Muscle of leg (tissue), 11 donors: ENCODE results near the gene RPL21. TPM values are rescaled to one million over a fixed set of nuclear protein-coding genes. Genes with fewer than 3 reads are reported as not detected.

Experiments used
- DNase-seq: peaks from one replicate; pipeline ENCODE4 v3.0.0; 2013
- H3K27ac ChIP-seq: one replicate; pipeline ENCODE4 v1.5.1; 2013; ENCODE audit warnings: mild to moderate bottlenecking, low read length, control low read depth
- H3K27me3 ChIP-seq: one replicate; pipeline ENCODE4 v1.6.1; 2013; ENCODE audit warnings: low read length; ENCODE audit not compliant: control insufficient read depth, insufficient read depth
- H3K36me3 ChIP-seq: one replicate; pipeline ENCODE4 v1.6.1; 2013; ENCODE audit warnings: low read length; ENCODE audit not compliant: control insufficient read depth, insufficient read depth
- H3K4me1 ChIP-seq: one replicate; pipeline ENCODE4 v1.6.1; 2013; ENCODE audit warnings: low read length; ENCODE audit not compliant: control insufficient read depth, insufficient read depth
- H3K4me3 ChIP-seq: one replicate; pipeline ENCODE4 v1.5.1; 2013; ENCODE audit warnings: low read length, control low read depth
- H3K9me3 ChIP-seq: replicated peaks from 2 replicates; pipeline ENCODE4 v1.6.1; 2013; ENCODE audit warnings: low read depth, low read length; ENCODE audit not compliant: control insufficient read depth
- WGBS: methylation state at CpG from one replicate; pipeline ENCODE4 v1.1.5; 2013; ENCODE audit warnings: missing lambda C conversion rate; ENCODE audit not compliant: insufficient coverage; 5-methylcytosine and 5-hydroxymethylcytosine counted together
- polyA plus RNA-seq, 8 donors: library from polyadenylated mRNA; unstranded; fragments of 120-200 nt; gene quantifications; one replicate each; pipeline versions ENCODE4 v1.2.1 to v1.2.3, GENCODE V29; 2013; ENCODE audit warnings: inconsistent platforms in 1 of 8, low replicate concordance in 1 of 8; ENCODE audit not compliant: insufficient read length in 8 of 8, insufficient read depth in 1 of 8
- total RNA-seq: library from RNA; stranded (reverse); fragments of 120-200 nt; gene quantifications from one replicate; pipeline ENCODE4 v1.2.4, GENCODE V29; 2013

RPL21 gene
- total and polyA plus RNA-seq, 9 donors, result 1,140 to 4,206 (median 1,249) TPM

GRCh38 chr13:27250833-27251165 is 559 bp upstream of the RPL21 start:
- peak overlapping the region; percentile 90 for H3K4me3 ChIP-seq
- peaks cover 2% of the 10 kb centered on the region for H3K4me1 ChIP-seq

GRCh38 chr13:27252467-27252866 is 1.1 kb downstream of the RPL21 start:
- peaks cover 2% of the 10 kb centered on the region for H3K4me1 ChIP-seq
- H3K9me3 ChIP-seq, result no peaks in the 10 kb centered on the region
- peak overlapping the region; percentile 90 for H3K4me3 ChIP-seq
- DNase-seq, result no peak
- H3K27ac ChIP-seq, result peak overlapping the region; percentile 95
- peaks cover 18% of the 10 kb centered on the region for H3K36me3 ChIP-seq
- H3K27me3 ChIP-seq, result no peaks in the 10 kb centered on the region

More at GRCh38 chr13:27250833-27251165, 559 bp upstream of the RPL21 start:
- peaks cover 9% of the 10 kb centered on the region for H3K36me3 ChIP-seq
- DNase-seq, result no peak
- no peaks in the 10 kb centered on the region for H3K27me3 ChIP-seq
- peak overlapping the region; percentile 95 for H3K27ac ChIP-seq
- H3K9me3 ChIP-seq, result no peaks in the 10 kb centered on the region
- 0% methylated on average over 2 of the region's 9 CpGs for WGBS

- WGBS, result no CpG with 5 or more reads among the region's 3 CpGs
- peaks cover 32% of the 10 kb centered on the region for H3K36me3 ChIP-seq
- peaks cover 2% of the 10 kb centered on the region for H3K4me1 ChIP-seq
These were observed 5.8 kb downstream of the RPL21 start for GRCh38 chr13:27257233-27257568.

GRCh38 chr13:27257648-27258253 is 6.4 kb downstream of the RPL21 start:
- Histone ChIP-seq H3K27ac (no peak overlapping the region), H3K36me3 (peaks cover 32% of the 10 kb centered on the region), H3K4me1 (peaks cover 2% of the 10 kb centered on the region), H3K27me3 (no peaks in the 10 kb centered on the region), H3K4me3 (no peak overlapping the region), H3K9me3 (no peaks in the 10 kb centered on the region)
- WGBS, result 80% methylated on average over 8 of the region's 11 CpGs
- DNase-seq, result no peak

More at GRCh38 chr13:27257233-27257568, 5.8 kb downstream of the RPL21 start:
- Histone ChIP-seq H3K9me3 (no peaks in the 10 kb centered on the region), H3K27me3 (no peaks in the 10 kb centered on the region), H3K27ac (no peak overlapping the region), H3K4me3 (no peak overlapping the region)
- no peak for DNase-seq

GRCh38 chr13:27258637-27259386 is 7.5 kb downstream of the RPL21 start:
- WGBS, result no CpG with 5 or more reads among the region's 5 CpGs
- DNase-seq, result no peak
- H3K4me3 ChIP-seq, result no peak overlapping the region
- H3K27me3 ChIP-seq, result no peaks in the 10 kb centered on the region
- no peaks in the 10 kb centered on the region for H3K4me1 ChIP-seq
- peaks cover 32% of the 10 kb centered on the region for H3K36me3 ChIP-seq
- no peaks in the 10 kb centered on the region for H3K9me3 ChIP-seq
- H3K27ac ChIP-seq, result no peak overlapping the region

- WGBS, result no CpG with 5 or more reads among the region's 2 CpGs
- H3K9me3 ChIP-seq, result no peaks in the 10 kb centered on the region
- H3K27ac ChIP-seq, result no peak overlapping the region
- peaks cover 2% of the 10 kb centered on the region for H3K4me1 ChIP-seq
- H3K4me3 ChIP-seq, result no peak overlapping the region
- H3K27me3 ChIP-seq, result no peaks in the 10 kb centered on the region
- peak; percentile 51 for DNase-seq
- peaks cover 28% of the 10 kb centered on the region for H3K36me3 ChIP-seq
These were observed 8.5 kb downstream of the RPL21 start for GRCh38 chr13:27259831-27260230.

GRCh38 chr13:27261396-27261795 is 10.0 kb downstream of the RPL21 start:
- Histone ChIP-seq H3K4me1 (peaks cover 5% of the 10 kb centered on the region), H3K9me3 (no peaks in the 10 kb centered on the region), H3K4me3 (no peak overlapping the region), H3K36me3 (peaks cover 22% of the 10 kb centered on the region), H3K27me3 (no peaks in the 10 kb centered on the region), H3K27ac (no peak overlapping the region)
- DNase-seq, result no peak
- WGBS, result 60% methylated on average over 2 of the region's 5 CpGs

- WGBS, result no CpG with 5 or more reads among the region's 2 CpGs
- H3K27ac ChIP-seq, result no peak overlapping the region
- no peaks in the 10 kb centered on the region for H3K27me3 ChIP-seq
- no peak for DNase-seq
- H3K4me1 ChIP-seq, result peaks cover 5% of the 10 kb centered on the region
- H3K36me3 ChIP-seq, result peaks cover 8% of the 10 kb centered on the region
- H3K4me3 ChIP-seq, result no peak overlapping the region
- no peaks in the 10 kb centered on the region for H3K9me3 ChIP-seq
These were observed 12.1 kb downstream of the RPL21 start for GRCh38 chr13:27263438-27263837.

GRCh38 chr13:27264181-27264580 is 12.8 kb downstream of the RPL21 start:
- peak; percentile 94 for DNase-seq

GRCh38 chr13:27264648-27265047 is 13.3 kb downstream of the RPL21 start:
- H3K4me1 ChIP-seq, result peaks cover 5% of the 10 kb centered on the region
- peak overlapping the region; percentile 83 for H3K27ac ChIP-seq
- H3K27me3 ChIP-seq, result no peaks in the 10 kb centered on the region
- no peak for DNase-seq
- no peaks in the 10 kb centered on the region for H3K9me3 ChIP-seq
- WGBS, result no CpG with 5 or more reads among the region's 1 CpG
- no peak overlapping the region for H3K4me3 ChIP-seq
- peaks cover 3% of the 10 kb centered on the region for H3K36me3 ChIP-seq

More at GRCh38 chr13:27264181-27264580, 12.8 kb downstream of the RPL21 start:
- Histone ChIP-seq H3K4me1 (peaks cover 5% of the 10 kb centered on the region), H3K27me3 (no peaks in the 10 kb centered on the region), H3K36me3 (peaks cover 3% of the 10 kb centered on the region), H3K4me3 (no peak overlapping the region), H3K9me3 (no peaks in the 10 kb centered on the region), H3K27ac (peak overlapping the region; percentile 83)
- WGBS, result 13% methylated on average over 1 of the region's 5 CpGs
